NCI-H1694 treated with DMSO at 0.1 percent for 48 hours (cell line): ENCODE results near the gene SLC37A1.
"Not testable (repeated sequence)": the region's sequence is repeated elsewhere in the genome, so short reads cannot be mapped to it uniquely, and the experiment has no call there.

Experiments used
- DNase-seq: peaks from one replicate; lab custom pipeline; 2025; lab: John Stamatoyannopoulos, UW

The SLC37A1 gene

DNA sequence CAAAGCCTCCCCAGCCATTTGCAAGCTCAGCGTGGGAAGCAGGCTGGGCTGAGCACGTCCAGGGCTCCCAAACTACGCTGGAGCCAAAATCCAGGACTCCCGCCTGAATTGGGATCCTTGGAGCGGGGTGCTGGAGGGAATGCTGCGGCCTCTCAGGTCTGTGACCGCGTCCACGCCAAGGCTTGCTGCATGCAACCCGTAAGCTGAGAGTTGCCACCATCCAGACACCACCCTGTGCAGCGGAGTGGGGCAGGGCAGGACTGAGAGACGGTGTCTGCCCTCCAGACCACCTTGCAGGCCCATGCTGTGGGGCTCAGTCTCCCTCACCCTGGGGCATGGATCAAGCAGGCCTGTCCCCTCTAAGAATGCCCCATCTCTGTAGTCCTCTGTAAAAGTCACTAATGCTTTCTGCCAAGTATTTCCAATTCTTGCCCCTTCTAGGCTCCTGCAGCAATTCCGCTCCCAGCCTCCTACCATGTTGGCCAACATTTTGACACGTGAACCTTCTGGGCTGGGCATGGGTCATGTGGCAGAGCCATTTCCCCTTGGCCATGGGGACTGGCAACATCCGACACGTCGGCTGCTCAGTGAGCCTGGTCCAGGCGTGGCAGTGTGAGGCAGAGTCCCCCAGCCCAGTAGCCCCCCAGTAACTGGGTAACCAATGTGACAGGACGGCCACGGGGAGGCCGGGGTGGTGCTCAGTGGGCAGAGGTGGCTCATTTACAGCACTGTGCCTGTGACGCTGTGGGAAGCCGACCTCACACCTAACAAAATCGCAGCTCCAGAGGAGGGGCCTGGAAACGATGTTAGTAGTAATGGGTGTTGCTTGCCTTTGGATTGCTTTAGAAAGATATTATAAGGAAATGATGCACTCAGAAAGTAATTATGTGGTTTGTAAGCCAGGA, 81.9 kb downstream of the SLC37A1 start:
- DNase-seq: no peak

DNA sequence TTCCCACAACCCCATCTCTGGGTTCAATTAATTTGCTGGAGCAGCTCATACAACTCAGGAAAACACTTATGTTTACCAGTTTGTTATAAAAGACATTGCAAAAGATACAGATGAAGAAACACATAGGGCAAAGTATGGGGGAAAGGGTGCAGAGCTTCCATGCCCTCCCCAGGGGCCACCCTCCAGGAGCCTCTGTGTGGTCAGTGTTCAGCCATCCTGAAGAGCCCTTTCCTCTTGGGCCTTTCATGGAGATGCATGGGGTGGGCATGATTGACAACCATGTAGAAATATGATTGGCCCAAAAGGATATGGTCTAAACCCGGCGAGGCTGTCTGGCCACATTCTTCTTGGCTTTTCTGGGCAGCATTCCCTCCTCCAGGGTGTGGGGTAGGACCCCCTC, 83.0 kb downstream of the SLC37A1 start:
- no peak for DNase-seq

DNA sequence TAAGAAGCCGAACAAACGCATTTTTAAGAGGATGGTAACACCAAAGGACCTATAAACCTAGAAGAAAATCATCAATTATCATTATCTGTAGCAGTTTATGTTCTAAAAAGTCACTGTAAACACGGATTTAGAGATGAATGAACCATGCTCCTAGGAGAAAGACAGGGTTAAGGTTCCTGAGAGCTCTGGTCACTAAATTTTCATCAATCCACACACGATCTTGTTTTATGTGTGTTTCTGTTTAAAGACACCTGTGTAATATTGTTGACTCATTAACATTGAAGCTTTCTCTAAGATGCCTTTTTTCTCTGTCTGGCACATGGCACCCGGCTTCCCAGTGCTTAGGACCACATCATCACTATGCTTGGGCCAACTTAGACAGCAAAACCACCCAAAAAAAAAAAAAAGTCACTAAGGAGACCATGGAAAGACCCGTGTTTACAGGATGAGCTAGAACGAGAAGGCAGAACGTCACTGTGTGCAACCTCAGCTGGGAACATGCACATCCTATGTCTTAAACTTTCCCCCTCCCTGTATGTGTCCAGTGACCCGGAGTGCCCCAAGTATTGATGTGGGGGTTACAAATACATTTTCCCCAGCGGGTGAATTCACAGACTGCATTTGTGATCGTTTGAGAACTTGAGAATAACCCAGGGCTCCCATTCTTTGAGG, 84.0 kb downstream of the SLC37A1 start:
- DNase-seq: no peak

DNA sequence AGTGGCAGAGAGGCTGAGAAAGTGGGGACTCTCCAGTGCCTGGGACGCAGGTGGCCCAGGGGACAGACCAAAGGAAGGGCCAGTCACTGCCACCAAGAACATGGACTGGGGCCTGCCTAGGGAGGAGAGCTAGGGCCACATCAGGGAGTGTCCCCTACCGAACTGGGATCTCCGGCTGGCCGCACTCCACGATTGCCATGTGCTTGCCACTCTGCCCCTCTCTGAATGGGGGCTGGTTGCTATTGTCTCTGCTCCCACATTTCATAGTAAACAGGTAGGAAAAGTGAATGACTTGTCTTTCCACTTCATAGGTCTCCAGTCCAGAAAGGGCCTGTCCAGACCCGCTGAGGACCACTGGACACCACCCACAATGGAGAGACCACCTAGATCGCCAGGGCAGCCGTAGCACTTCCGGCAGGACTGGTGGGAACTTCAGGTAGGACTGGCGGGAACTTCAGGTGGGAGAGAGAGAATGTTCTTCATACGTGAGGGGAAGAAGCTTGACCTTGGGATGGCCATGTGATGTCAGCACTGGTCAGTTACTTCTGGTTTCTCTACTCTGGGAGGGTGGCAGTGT, 84.6 kb downstream of the SLC37A1 start:
- DNase-seq: no peak

DNA sequence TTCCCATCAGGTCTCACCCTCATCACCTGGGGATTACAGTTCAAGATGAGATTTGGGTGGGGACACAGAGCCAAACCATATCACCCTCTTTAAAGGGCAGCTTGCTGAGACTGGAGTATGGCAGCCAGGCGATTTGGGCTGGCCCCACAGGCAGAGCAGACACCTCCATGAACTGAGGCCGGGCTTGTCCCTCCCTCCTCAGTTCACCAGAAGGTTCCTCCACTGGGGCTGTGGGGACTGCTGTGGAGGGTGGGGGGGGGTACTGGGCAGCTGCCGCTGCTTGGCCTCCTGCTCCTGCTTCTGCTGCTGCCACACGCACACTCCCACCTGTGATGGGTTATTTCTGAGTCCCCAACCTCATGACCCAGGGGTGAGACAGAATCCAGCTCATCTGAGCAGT, 85.8 kb downstream of the SLC37A1 start:
- DNase-seq: no peak

DNA sequence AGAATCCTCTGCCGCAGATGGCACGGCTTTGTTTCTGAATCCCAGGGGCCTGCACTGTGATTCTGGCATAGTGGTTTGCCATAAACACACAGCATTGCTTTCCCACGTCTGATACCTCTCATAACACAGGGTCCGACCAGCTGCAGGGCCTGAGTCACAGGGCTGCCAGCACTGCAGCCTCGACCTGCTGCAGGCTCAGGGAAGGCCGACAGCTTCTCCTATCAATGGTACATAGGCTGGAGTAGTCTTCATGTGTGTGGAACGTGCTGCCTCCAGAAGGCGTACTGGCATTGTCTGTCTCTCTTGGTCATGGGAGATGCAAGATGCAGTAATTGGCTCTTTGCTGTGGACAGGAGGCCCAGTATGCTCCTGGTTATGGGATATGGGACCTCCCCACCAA, 86.3 kb downstream of the SLC37A1 start:
- no peak for DNase-seq

DNA sequence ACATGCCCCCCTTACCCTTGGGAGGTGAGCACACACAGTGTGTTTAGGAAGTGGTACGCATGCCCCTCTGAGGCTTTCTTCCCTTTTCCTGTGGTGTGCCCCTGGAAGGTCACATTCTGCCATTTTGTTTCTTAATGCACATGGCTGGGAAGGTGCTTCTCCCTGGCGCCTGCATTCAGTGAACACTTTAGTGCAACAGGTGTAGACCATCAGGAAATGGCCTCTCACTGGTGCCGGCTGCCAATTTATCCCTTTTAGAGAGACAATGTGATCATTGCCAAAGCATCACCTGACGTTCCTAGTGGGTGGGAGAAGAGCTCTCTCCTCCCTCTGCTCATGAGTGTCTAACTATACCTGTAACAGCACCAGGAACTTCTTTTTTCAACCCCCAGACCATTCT, 88.0 kb downstream of the SLC37A1 start:
- DNase-seq: no peak

DNA sequence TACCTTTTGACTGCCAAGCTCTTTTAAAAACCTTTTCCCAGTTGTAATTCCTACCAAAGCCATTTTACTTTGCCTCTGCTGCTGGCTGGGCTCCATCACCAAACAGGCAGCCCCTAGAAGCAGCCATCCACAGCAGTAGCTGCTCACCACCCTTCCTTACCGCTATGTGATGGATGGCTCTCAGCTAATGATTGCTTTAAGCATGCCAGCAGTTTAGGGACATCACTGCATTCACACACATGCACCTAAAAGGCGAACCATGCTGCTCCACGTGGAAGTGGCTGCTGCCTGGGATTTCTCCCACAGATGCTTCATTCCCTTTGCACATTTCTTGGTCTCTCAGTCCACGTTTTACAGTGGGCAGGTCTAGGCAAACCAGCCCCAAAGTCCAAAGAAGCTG, 93.5 kb downstream of the SLC37A1 start:
- no peak for DNase-seq

DNA sequence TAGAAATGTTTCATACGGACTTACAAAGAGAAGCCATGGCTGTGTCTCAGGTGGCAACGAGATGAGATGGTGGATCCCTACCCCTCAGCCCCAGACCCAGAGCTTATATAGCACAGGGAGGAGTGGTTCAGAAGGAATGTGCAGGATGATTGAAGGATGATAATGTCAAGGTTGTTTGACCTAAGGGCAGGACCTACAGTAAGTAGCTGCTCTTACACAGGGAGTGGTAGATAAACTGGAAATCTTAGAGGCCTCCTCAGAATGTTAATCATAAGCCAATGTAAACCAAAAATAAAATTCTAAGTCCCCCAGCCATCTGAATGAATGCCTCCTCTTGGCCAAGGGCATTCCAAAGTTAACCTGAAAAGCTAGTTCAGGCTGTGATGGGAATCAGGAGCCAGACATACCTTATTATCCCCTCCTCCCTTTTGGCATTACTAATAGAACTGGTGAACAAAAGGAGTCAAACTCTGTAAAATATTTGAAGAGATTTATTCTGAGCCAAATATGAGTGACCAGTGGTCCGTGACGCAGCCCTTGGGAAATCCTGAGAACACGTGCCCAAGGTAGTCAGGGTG, 94.0 kb downstream of the SLC37A1 start:
- DNase-seq: no peak

DNA sequence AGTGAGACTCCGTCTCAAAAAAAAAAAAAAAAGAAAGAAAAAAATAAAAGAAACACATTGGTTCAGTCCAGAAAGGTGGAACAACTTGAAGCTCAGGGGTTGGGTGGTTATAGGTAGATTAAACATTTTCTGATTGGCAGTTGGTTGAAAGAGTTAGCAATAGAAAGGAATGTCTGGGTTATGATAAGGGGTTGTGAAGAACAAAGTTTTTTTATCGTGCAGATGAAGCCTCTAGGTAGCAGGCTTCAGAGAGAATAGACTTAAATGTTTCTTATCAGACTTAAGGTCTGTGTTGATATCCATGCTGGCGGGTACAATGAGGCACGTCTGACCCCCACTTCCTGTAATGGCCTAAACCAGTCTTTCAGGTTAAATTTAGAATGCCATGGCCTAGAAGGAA, 94.8 kb downstream of the SLC37A1 start:
- DNase-seq: no peak

DNA sequence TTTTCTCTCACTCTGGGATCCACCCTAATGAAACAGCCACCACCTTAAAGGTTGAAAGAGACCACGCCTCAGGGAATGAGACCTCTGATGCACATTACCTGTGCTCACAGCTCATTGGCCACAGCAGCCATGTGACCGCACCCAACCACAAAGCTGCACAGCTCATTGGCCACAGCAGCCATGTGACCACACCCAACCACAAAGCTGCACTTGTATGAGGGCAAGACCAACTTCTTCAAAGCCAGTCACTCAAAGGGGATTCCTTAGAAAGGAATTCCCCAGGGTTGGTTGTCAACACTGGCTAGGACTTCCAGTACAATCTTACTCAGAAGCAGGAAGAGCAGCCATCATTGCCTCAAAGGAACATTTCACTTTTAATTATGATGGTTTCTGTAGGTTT, 96.2 kb downstream of the SLC37A1 start:
- DNase-seq: no peak

DNA sequence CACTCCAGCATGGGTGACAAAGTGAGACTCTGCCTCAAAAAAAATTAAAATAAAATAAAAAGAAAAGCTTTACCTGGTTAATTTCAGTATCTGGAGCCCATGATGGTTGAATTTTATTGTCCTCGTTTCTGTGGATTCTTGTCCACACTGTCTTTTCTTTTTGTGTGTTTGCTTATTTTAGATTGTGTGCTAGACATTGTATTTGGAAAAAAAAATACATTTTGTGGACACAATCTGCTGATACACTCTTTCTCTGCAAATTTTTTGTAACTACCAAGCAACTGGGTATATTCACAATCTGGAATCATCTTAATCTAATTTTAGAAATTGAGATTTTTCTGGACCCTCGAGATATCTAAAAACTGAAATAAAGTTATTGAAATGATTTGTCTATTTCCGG, 98.2 kb downstream of the SLC37A1 start:
- DNase-seq: no peak

DNA sequence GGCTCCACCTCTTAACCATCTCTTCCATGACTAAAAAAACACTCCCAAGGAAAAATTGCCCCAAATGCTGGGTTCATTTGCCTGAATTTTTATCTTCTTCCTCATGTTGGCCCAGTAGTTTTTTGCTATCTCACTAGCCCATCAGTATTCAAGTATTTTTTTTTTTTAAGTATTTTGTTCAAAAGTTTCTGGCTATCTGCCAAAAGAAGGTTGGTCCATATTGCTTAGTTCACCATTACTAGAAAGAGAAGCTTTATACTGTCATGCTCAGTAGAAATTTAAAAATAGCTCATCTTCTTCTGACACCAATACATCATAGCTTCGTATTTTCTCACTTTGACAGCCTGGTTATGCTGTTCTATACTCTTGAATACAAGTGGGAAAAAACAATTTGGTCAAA, 98.7 kb downstream of the SLC37A1 start:
- no peak for DNase-seq

DNA sequence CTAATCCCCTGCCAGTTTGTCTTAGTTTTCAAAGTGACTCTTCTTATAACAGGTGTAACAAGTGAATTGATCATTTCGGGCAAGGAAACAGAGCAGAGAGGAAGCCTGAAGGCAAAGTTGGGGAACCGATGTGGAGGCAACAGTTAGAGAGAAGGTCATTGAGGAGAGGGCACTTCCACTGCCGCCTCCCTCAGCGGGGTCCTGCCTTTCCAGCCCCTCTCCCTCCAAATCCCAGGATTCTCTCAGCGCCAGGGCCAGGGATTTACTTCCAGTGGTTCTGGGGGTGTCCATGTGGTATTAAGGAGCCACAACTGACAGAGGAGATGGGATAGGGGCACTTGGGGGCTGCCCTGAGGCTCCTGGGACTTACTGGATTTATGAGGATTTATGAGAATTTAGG, 100.1 kb downstream of the SLC37A1 start:
- DNase-seq: no peak

DNA sequence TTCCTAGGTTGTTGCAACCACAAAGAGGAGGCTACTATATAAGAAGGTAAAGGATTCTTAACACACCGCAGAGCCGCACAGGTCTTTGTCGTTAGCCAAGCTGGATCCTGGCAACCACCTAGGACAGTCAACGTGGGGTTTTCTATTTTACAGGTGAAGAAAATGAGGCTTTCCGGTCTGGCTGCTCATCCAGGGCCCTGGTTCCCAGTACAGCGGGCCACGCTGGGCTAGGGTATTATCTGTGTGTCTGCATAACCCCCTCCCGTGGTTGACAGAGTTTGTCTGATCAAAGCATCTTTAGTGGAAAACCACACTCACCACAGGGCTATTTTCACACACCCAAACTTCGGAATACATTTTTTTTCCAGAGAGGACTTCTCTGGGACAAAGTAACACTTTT, 100.7 kb downstream of the SLC37A1 start:
- no peak for DNase-seq

DNA sequence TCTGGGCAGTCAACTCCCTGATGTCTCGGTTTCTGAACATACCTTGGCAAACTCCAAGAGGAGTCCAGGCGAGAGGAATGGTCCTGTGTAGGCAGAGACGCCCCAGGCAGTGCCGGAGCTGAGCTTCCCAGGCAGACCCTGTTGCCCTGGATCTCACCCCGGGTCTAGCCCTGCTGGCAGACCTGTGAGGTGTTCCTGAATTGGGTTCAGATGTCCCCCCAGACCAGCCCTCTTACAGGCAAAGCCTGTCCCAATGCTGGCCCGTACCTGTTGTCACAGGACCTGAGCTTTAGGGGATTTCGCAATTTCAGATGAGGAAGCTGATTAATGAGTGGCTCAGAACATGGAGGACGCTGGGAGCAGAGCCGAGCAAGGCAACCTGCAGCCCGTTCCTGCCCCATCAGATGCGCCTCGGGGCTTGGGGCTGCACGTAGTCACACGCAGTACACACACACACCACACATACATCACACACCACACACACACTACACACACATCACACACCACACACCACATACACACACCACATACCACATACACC, 101.2 kb downstream of the SLC37A1 start:
- DNase-seq: no peak

DNA sequence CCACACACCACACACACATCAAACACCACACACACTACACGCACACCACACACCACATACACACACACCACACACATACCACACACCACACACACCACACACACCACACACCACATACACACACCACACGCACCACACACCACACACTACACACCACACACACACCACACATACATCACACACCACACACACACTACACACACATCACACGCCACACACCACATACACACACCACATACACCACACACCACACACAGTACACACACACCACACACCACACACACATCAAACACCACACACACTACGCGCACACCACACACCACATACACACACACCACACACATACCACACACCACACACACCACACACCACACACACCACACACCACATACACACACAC, 101.7 kb downstream of the SLC37A1 start:
- DNase-seq: not testable (repeated sequence)

DNA sequence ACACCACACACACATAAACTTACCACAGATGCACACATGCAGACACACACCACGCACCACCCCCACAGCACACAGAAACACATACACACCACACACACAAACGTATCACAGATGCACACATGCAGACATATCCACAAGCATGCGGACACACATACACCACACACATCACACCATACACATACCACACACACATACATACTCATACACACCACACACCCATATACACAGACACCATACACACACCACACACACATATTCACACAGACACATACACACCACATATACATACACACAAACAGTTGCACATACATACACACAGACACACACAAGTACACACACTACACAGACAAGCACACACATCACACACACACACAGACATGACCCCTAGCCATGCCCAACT, 102.3 kb downstream of the SLC37A1 start:
- DNase-seq: no peak

DNA sequence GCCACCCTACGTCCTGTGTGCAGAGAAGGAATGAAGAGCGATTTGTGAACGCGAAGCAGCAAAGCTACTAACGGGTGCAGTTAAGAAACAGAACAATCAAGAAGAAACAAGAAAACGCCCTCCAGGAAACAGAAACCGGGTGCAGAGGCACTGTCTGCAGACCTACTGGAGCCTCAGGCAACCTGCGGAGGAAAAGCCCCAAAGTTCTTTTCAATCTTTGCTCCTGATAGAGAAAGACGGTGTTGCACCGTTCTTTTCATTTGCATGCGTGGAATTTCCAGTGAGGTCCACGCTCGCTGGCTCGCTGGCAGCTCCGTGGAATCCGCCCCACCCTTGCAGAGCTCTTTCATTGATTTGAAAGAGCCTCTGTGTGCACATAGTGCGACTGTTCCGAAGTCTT, 102.8 kb downstream of the SLC37A1 start:
- DNase-seq: no peak

DNA sequence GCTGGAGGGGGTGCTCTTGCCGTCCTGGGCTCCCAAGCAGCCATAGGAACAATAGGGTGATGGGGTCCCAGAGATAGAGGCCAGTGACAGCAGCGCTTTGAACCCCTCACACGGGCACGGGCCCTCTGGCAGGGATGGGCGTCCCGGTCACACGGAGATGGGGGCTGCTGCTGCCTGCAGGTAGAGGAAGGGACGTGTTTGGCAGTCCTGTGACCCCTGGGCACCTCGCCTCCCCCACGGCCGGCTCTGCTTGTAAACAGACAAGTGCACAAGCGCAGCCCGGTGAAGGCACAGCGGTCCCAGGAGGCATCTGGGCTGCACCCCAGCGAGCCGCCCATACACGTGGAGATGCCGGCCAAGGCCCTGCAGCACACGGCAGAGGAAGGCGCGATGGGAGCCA, 103.3 kb downstream of the SLC37A1 start:
- no peak for DNase-seq

DNA sequence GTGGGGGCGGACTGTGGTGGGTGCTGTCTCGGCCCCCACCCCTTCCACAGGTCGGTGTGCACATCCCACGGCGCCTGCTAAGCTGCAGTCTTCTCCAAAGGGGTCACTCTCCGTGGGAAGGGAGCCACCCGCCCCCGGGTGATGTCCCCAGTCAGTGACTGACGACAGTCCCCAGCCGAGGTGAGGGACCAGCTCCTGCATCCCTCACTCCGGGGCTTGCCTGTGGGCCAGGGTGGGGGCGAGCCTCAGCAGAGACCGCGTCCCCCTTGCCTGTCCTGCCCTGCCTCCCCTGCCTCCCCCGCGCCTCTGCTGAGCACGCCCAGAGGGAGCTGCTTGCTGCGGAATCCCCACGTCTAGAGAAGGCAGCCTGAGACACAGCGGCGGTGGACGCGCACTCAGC, 103.8 kb downstream of the SLC37A1 start:
- no peak for DNase-seq

DNA sequence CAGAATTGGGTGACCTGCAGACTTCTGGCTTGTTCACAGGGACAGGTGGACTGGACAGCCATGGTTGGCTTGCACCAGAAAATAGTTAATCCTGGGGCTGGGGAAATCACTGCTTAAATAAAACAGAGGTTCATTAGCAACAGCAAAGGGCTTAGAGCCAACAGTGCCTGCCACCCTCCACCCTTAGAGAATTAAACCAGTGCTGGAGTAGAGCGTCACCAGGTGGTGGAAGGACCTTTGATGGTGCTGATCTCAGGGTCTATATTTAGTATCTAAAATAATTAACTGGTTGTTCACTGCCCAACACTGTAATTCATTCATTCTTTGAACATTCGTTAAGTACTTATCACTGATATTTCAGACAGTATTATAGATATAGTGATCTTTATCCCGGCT, 105.1 kb downstream of the SLC37A1 start:
- peak; percentile 11 for DNase-seq

DNA sequence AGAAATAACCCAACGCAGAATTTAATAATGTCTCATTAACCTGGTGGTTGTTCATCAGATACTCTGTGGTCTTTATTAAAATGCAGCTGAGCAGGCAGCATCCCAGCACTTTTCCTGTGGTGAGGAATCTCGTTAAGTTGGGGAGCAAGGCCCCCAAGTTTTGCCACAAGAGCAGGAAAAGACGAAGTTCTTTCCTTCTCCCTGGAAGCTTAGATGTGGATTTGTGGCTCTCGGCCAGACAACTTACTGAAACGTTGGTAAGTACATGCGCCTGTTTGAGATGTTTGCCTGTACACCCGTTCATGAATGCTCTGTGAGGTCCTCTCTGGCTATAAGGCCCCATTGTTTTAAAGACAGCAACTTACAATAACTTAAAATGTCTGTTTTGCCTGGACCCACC, 105.5 kb downstream of the SLC37A1 start:
- no peak for DNase-seq
